Trophoblast cell (in vitro differentiated cells and primary cell): ENCODE measurements around the gene PDE5A.

Source experiments
- DNase-seq, 2 donors: peaks; one replicate each; pipeline ENCODE4 v3.0.0-alpha.2; 2016
- H2AFZ ChIP-seq: 2 replicates; pipeline ENCODE4 v1.6.1; 2013; ENCODE audit warnings: low read length, moderate library complexity, mild to moderate bottlenecking; ENCODE audit not compliant: insufficient read depth, poor library complexity
- H2AK5ac ChIP-seq: 2 replicates; pipeline ENCODE4 v1.6.1; 2013; ENCODE audit warnings: mild to moderate bottlenecking, low read length
- H2BK120ac ChIP-seq: 2 replicates; pipeline ENCODE4 v1.6.1; 2013; ENCODE audit warnings: low read length, mild to moderate bottlenecking, moderate library complexity; ENCODE audit not compliant: insufficient read depth, poor library complexity
- H2BK12ac ChIP-seq: 2 replicates; pipeline ENCODE4 v1.6.1; 2013; ENCODE audit warnings: mild to moderate bottlenecking, low read length, moderate library complexity
- H2BK5ac ChIP-seq: 2 replicates; pipeline ENCODE4 v1.6.1; 2013; ENCODE audit warnings: low read length, low read depth, moderate library complexity, mild to moderate bottlenecking; ENCODE audit not compliant: poor library complexity
- H3K14ac ChIP-seq: 2 replicates; pipeline ENCODE4 v1.6.1; 2013; ENCODE audit warnings: mild to moderate bottlenecking, low read length
- H3K18ac ChIP-seq: 2 replicates; pipeline ENCODE4 v1.6.1; 2013; ENCODE audit warnings: mild to moderate bottlenecking, low read length
- H3K23ac ChIP-seq: 2 replicates; pipeline ENCODE4 v1.6.1; 2013; ENCODE audit warnings: low read length
- H3K27ac ChIP-seq: 2 replicates; pipeline ENCODE4 v1.5.1; 2013; ENCODE audit warnings: low read depth, mild to moderate bottlenecking, inconsistent platforms, low read length, moderate library complexity
- H3K27me3 ChIP-seq: 2 replicates; pipeline ENCODE4 v1.6.1; 2013; ENCODE audit warnings: inconsistent platforms, mild to moderate bottlenecking, low read length, moderate library complexity; ENCODE audit not compliant: insufficient read depth
- H3K36me3 ChIP-seq, 2 experiments: 1 replicate in 1 of 2; 2 replicates in 1 of 2; pipeline ENCODE4 v1.6.1; 2013; ENCODE audit warnings: low read length in 2 of 2, mild to moderate bottlenecking in 2 of 2, moderate library complexity in 1 of 2; ENCODE audit not compliant: insufficient read depth in 2 of 2, control insufficient read depth in 1 of 2
- H3K4ac ChIP-seq: 2 replicates; pipeline ENCODE4 v1.6.1; 2013; ENCODE audit warnings: low read depth, mild to moderate bottlenecking, low read length, moderate library complexity
- H3K4me1 ChIP-seq, 2 experiments: 1 replicate in 1 of 2; 2 replicates in 1 of 2; pipeline ENCODE4 v1.6.1; 2013; ENCODE audit warnings: low read length in 2 of 2, mild to moderate bottlenecking in 2 of 2, moderate library complexity in 1 of 2; ENCODE audit not compliant: insufficient read depth in 2 of 2, control insufficient read depth in 1 of 2
- H3K4me2 ChIP-seq: 2 replicates; pipeline ENCODE4 v1.6.1; 2013; ENCODE audit warnings: inconsistent platforms, mild to moderate bottlenecking, low read length, moderate library complexity
- H3K4me3 ChIP-seq: 2 replicates; pipeline ENCODE4 v1.5.1; 2013; ENCODE audit warnings: mild to moderate bottlenecking, low read depth, low read length, inconsistent platforms
- H3K79me1 ChIP-seq: one replicate; pipeline ENCODE4 v1.6.1; 2013; ENCODE audit warnings: low read length
- H3K79me2 ChIP-seq: 2 replicates; pipeline ENCODE4 v1.6.1; 2013; ENCODE audit warnings: low read length, mild to moderate bottlenecking; ENCODE audit not compliant: control insufficient read depth, insufficient read depth, poor library complexity
- H3K9ac ChIP-seq: 2 replicates; pipeline ENCODE4 v1.6.1; 2013; ENCODE audit warnings: mild to moderate bottlenecking, low read length
- H3K9me3 ChIP-seq: 2 replicates; pipeline ENCODE4 v1.6.1; 2013; ENCODE audit warnings: low read depth, mild to moderate bottlenecking, control low read depth, inconsistent platforms, low read length; ENCODE audit not compliant: insufficient read depth
- H4K12ac ChIP-seq: 2 replicates; pipeline ENCODE4 v1.6.1; 2013; ENCODE audit warnings: low read depth, mild to moderate bottlenecking, low read length, moderate library complexity
- H4K8ac ChIP-seq: 2 replicates; pipeline ENCODE4 v1.6.1; 2013; ENCODE audit warnings: low read depth, mild to moderate bottlenecking, low read length, moderate library complexity
- H4K91ac ChIP-seq: one replicate; pipeline ENCODE4 v1.6.1; 2013; ENCODE audit warnings: low read depth, mild to moderate bottlenecking, low read length, moderate library complexity
- WGBS: extraction: QIAGEN DNeasy Blood & Tissue Kit; methylation state at CpG from one replicate; pipeline ENCODE4 v1.1.7; 2013; ENCODE audit warnings: missing lambda C conversion rate; ENCODE audit not compliant: insufficient read length, insufficient coverage; ENCODE audit errors: extremely low coverage; 5-methylcytosine and 5-hydroxymethylcytosine counted together

Gene PDE5A

GRCh38 chr4:119564106-119564505 is 64.5 kb downstream of the PDE5A start:
- H3K9ac ChIP-seq: no peak overlapping the region
- H3K18ac ChIP-seq: no peak overlapping the region
- DNase-seq: no peak
- H3K4me3 ChIP-seq: no peak overlapping the region
- H2AFZ ChIP-seq: no peak overlapping the region
- no peak overlapping the region for H3K4ac ChIP-seq
- H3K9me3 ChIP-seq: no peaks in the 10 kb centered on the region
- no peak overlapping the region for H4K91ac ChIP-seq
- H4K8ac ChIP-seq: no peak overlapping the region
- H3K14ac ChIP-seq: no peak overlapping the region
- H3K36me3 ChIP-seq: no peaks in the 10 kb centered on the region
- H3K79me2 ChIP-seq: no peaks in the 10 kb centered on the region
- H2BK120ac ChIP-seq: no peak overlapping the region
- H2BK5ac ChIP-seq: no peak overlapping the region
- no peaks in the 10 kb centered on the region for H3K4me1 ChIP-seq
- no peak overlapping the region for H2AK5ac ChIP-seq
- H3K79me1 ChIP-seq: no peaks in the 10 kb centered on the region
- H3K27ac ChIP-seq: no peak overlapping the region
- H4K12ac ChIP-seq: no peak overlapping the region
- no peak overlapping the region for H2BK12ac ChIP-seq
- H3K4me2 ChIP-seq: no peak overlapping the region
- no peak overlapping the region for H3K23ac ChIP-seq
- no peaks in the 10 kb centered on the region for H3K27me3 ChIP-seq

DNA sequence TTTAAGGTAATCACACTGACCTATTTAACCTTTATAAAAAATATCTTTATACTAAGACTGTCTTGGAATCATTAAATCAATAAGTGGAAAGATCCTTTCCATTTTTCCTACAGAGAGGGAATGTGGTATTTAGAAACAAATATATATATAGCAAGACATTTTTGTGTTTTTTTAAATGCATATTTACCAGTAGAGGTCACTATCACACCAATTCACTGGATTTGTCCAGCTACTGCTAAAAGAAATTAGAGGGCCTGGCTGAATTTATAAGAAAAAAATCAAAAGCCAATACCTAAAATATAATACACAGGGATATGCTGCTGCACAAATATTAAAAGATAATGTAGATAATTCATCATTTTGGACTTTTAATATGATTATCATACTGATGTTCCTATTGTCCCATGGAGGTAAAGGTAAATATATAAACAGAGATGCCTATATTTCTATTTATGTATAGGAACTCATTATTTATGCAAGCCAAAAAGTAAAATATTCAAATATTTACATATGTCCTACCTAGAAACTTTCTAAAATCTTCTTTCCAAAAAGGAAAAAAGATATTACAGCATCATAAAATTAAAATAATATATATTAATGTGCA is 69.5 kb downstream of the PDE5A start:
- no peak overlapping the region for H2BK12ac ChIP-seq
- no peaks in the 10 kb centered on the region for H3K36me3 ChIP-seq
- H3K18ac ChIP-seq: no peak overlapping the region
- no peak overlapping the region for H4K91ac ChIP-seq
- H3K14ac ChIP-seq: no peak overlapping the region
- no peak overlapping the region for H3K9ac ChIP-seq
- no peak overlapping the region for H3K27ac ChIP-seq
- no peaks in the 10 kb centered on the region for H3K79me2 ChIP-seq
- H3K4me2 ChIP-seq: no peak overlapping the region
- H3K27me3 ChIP-seq: no peaks in the 10 kb centered on the region
- DNase-seq: peak; percentile 2 to 82
- no peak overlapping the region for H2BK5ac ChIP-seq
- H4K12ac ChIP-seq: no peak overlapping the region
- H2BK120ac ChIP-seq: no peak overlapping the region
- H3K4me3 ChIP-seq: no peak overlapping the region
- no peaks in the 10 kb centered on the region for H3K79me1 ChIP-seq
- H3K4ac ChIP-seq: no peak overlapping the region
- no peak overlapping the region for H3K23ac ChIP-seq
- no peaks in the 10 kb centered on the region for H3K9me3 ChIP-seq
- no peak overlapping the region for H2AFZ ChIP-seq
- H3K4me1 ChIP-seq: no peaks in the 10 kb centered on the region
- no peak overlapping the region for H4K8ac ChIP-seq
- no peak overlapping the region for H2AK5ac ChIP-seq

DNA sequence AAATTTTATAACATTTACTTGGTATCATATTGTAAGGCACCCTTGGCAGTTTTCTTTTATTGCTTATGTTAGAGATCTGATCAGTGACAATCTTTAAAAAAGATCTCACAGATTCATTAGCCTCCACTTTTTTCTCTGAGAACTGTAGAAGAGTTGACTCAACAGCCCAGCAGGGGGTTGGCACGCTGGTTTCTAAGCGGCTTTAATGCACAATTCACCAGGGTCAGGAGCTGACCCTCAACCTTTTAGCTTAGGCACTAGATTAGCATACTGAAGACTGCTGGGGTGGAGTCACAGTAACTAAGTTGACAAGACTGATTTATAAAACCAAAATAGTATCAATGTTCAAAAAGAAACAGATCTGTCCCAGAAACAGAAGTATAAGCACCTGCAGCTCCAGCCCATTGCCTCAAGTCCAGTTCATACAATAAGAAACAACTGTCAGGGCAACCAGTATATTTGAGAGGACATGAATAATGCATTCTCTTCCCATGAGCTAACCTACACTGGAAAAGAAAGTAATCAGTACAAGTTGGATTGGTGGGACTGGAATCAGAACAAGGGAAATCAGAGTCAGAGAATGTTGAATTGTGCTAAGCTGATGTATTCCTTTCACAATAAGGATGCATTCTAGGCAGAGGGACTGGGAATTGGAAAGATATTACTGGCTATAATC is 77.6 kb downstream of the PDE5A start:
- Histone ChIP-seq H2BK5ac (no peak overlapping the region), H2BK12ac (no peak overlapping the region), H3K9ac (no peak overlapping the region), H3K9me3 (no peaks in the 10 kb centered on the region), H3K18ac (no peak overlapping the region), H3K27me3 (no peaks in the 10 kb centered on the region), H3K4me2 (no peak overlapping the region), H3K36me3 (no peaks in the 10 kb centered on the region), H3K4me1 (no peaks in the 10 kb centered on the region), H4K91ac (no peak overlapping the region), H2AFZ (no peak overlapping the region), H4K8ac (no peak overlapping the region), H3K79me2 (no peaks in the 10 kb centered on the region), H4K12ac (no peak overlapping the region), H3K23ac (no peak overlapping the region), H2AK5ac (no peak overlapping the region), H3K27ac (no peak overlapping the region), H2BK120ac (no peak overlapping the region), H3K79me1 (no peaks in the 10 kb centered on the region), H3K14ac (no peak overlapping the region), H3K4me3 (no peak overlapping the region), H3K4ac (no peak overlapping the region)
- no CpG with 5 or more reads among the region's 2 CpGs for WGBS
- DNase-seq: no peak

- WGBS: no CpG with 5 or more reads among the region's 3 CpGs
Observed at GRCh38 chr4:119549639-119550038, 79.0 kb downstream of the PDE5A start.

More at GRCh38 chr4:119549639-119550038, 79.0 kb downstream of the PDE5A start:
- Histone ChIP-seq H3K4me3 (no peak overlapping the region), H3K36me3 (no peaks in the 10 kb centered on the region), H3K79me1 (no peaks in the 10 kb centered on the region), H4K12ac (no peak overlapping the region), H3K9me3 (no peaks in the 10 kb centered on the region), H3K79me2 (no peaks in the 10 kb centered on the region), H3K23ac (no peak overlapping the region), H3K27me3 (no peaks in the 10 kb centered on the region), H2AFZ (no peak overlapping the region), H3K4ac (no peak overlapping the region), H3K27ac (no peak overlapping the region), H2BK12ac (no peak overlapping the region), H4K8ac (no peak overlapping the region), H3K4me1 (no peaks in the 10 kb centered on the region), H3K9ac (no peak overlapping the region), H3K4me2 (no peak overlapping the region), H4K91ac (no peak overlapping the region), H2BK120ac (no peak overlapping the region), H2BK5ac (no peak overlapping the region), H3K18ac (no peak overlapping the region), H2AK5ac (no peak overlapping the region), H3K14ac (no peak overlapping the region)
- DNase-seq: no peak
